Mesenchymal stem cell (in vitro differentiated cells and primary cell): ENCODE results near the gene DCTN1. TPM values are rescaled to one million over a fixed set of nuclear protein-coding genes. Genes with fewer than 3 reads are reported as not detected.

Experiments
- DNase-seq: peaks from one replicate; pipeline ENCODE4 v3.0.0-alpha.2; 2013
- H2AFZ ChIP-seq: one replicate; pipeline ENCODE4 v1.6.1; 2013; ENCODE audit warnings: low read depth, mild to moderate bottlenecking, control low read depth, inconsistent platforms, low read length, moderate library complexity
- H2AK5ac ChIP-seq: 2 replicates; pipeline ENCODE4 v1.6.1; 2013; ENCODE audit warnings: low read length, moderate library complexity, mild to moderate bottlenecking, inconsistent platforms; ENCODE audit not compliant: severe bottlenecking
- H2BK120ac ChIP-seq: one replicate; pipeline ENCODE4 v1.6.1; 2013; ENCODE audit warnings: low read depth, mild to moderate bottlenecking, inconsistent platforms, low read length, moderate library complexity
- H2BK12ac ChIP-seq, 2 experiments: one replicate each; pipeline ENCODE4 v1.6.1; 2013; ENCODE audit warnings: inconsistent platforms in 2 of 2, low read length in 2 of 2, mild to moderate bottlenecking in 2 of 2, moderate library complexity in 2 of 2, control low read depth in 1 of 2
- H2BK15ac ChIP-seq: one replicate; pipeline ENCODE4 v1.6.1; 2013; ENCODE audit warnings: mild to moderate bottlenecking, low read depth, inconsistent platforms; ENCODE audit not compliant: poor library complexity, severe bottlenecking
- H2BK5ac ChIP-seq: 2 replicates; pipeline ENCODE4 v1.6.1; 2013; ENCODE audit warnings: low read depth, mild to moderate bottlenecking, low read length, control low read depth, inconsistent platforms; ENCODE audit not compliant: poor library complexity, severe bottlenecking
- H3K14ac ChIP-seq, 2 experiments: one replicate each; pipeline ENCODE4 v1.6.1; 2013; ENCODE audit warnings: inconsistent platforms in 2 of 2, low read length in 2 of 2, control low read depth in 1 of 2, mild to moderate bottlenecking in 1 of 2, moderate library complexity in 1 of 2
- H3K18ac ChIP-seq, 2 experiments: one replicate each; pipeline ENCODE4 v1.6.1; 2013; ENCODE audit warnings: inconsistent platforms in 2 of 2, low read length in 2 of 2, control low read depth in 1 of 2, low read depth in 1 of 2, mild to moderate bottlenecking in 1 of 2
- H3K23ac ChIP-seq, 2 experiments: one replicate each; pipeline ENCODE4 v1.6.1; 2013; ENCODE audit warnings: inconsistent platforms in 2 of 2, low read length in 2 of 2, mild to moderate bottlenecking in 2 of 2, moderate library complexity in 2 of 2, control low read depth in 1 of 2
- H3K27ac ChIP-seq: 2 replicates; pipeline ENCODE4 v1.5.1; 2013; ENCODE audit warnings: mild to moderate bottlenecking, moderate library complexity, low read length, control low read depth, inconsistent platforms; ENCODE audit not compliant: poor library complexity, severe bottlenecking
- H3K27me3 ChIP-seq, 2 experiments: 2 replicates each; pipeline versions ENCODE4 v1.6.1 to v1.7.0; 2013; ENCODE audit warnings: low read length in 2 of 2, mild to moderate bottlenecking in 2 of 2, moderate library complexity in 2 of 2, control low read depth in 1 of 2, inconsistent platforms in 1 of 2; ENCODE audit not compliant: control insufficient read depth in 1 of 2, insufficient read depth in 1 of 2
- H3K36me3 ChIP-seq, 2 experiments: 2 replicates each; pipeline versions ENCODE4 v1.6.1 to v1.7.0; 2013; ENCODE audit warnings: low read length in 2 of 2, control low read depth in 1 of 2, inconsistent platforms in 1 of 2, low read depth in 1 of 2, mild to moderate bottlenecking in 1 of 2; ENCODE audit not compliant: insufficient read depth in 2 of 2, control insufficient read depth in 1 of 2
- H3K4ac ChIP-seq, 2 experiments: one replicate each; pipeline ENCODE4 v1.6.1; 2013; ENCODE audit warnings: inconsistent platforms in 2 of 2, low read length in 2 of 2, mild to moderate bottlenecking in 2 of 2, moderate library complexity in 2 of 2, control low read depth in 1 of 2, low read depth in 1 of 2
- H3K4me1 ChIP-seq: 2 replicates; pipeline ENCODE4 v1.6.1; 2013; ENCODE audit warnings: low read depth, low read length, control low read depth; ENCODE audit not compliant: control insufficient read depth, insufficient read depth
- H3K4me2 ChIP-seq: 2 replicates; pipeline ENCODE4 v1.6.1; 2013; ENCODE audit warnings: low read length, mild to moderate bottlenecking, inconsistent platforms; ENCODE audit not compliant: poor library complexity, severe bottlenecking
- H3K4me3 ChIP-seq, 2 experiments: 2 replicates each; pipeline versions ENCODE4 v1.5.1 to v1.7.0; 2013; ENCODE audit warnings: low read length in 2 of 2, mild to moderate bottlenecking in 2 of 2, control low read depth in 1 of 2, low read depth in 1 of 2; ENCODE audit not compliant: insufficient read depth in 1 of 2
- H3K79me1 ChIP-seq: replicated peaks from 2 replicates; pipeline ENCODE4 v1.6.1; 2013; ENCODE audit warnings: mild to moderate bottlenecking, control low read depth, low read length, inconsistent platforms; ENCODE audit not compliant: poor library complexity, severe bottlenecking
- H3K9ac ChIP-seq: 2 replicates; pipeline ENCODE4 v1.7.0; 2013; ENCODE audit warnings: mild to moderate bottlenecking, low read length, moderate library complexity
- H3K9me3 ChIP-seq: 2 replicates; pipeline ENCODE4 v1.7.0; 2013; ENCODE audit warnings: mild to moderate bottlenecking, low read length; ENCODE audit not compliant: control insufficient read depth
- H4K8ac ChIP-seq: one replicate; pipeline ENCODE4 v1.6.1; 2013; ENCODE audit warnings: inconsistent platforms, mild to moderate bottlenecking, low read length, moderate library complexity
- H4K91ac ChIP-seq: one replicate; pipeline ENCODE4 v1.6.1; 2013; ENCODE audit warnings: mild to moderate bottlenecking, low read length, inconsistent platforms
- WGBS: methylation state at CpG from one replicate; pipeline ENCODE4 v1.1.7; 2013; ENCODE audit warnings: mixed read lengths; 5-methylcytosine and 5-hydroxymethylcytosine counted together
- small RNA-seq: library from polyadenylated mRNA; stranded (forward); fragments of <200 nt; extraction: miRNeasy Mini kit (QIAGEN cat#:217004); gene quantifications from one replicate; pipeline ENCODE3, GENCODE V24; 2013; ENCODE audit warnings: low read depth

The DCTN1 gene

DNA sequence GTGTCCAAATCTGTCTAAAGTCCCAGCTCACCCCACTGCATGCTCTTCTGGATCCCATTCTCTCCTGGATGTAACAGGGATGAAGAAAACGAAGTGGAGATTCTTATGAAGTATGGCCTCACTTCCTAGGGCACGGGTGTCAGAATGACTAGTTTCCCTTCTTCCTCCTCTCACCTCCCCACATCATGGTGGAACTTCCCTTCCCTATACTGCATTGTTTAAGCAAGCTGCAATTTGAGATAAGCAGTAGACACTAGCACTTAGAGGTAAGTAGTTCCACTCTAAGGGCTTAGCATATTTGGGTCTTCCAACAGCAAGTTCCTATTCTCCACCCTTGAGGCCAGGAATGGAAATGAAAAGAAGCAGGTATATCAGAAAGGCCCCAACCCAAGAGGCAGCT, 66.6 kb downstream of the DCTN1 start:
- Histone ChIP-seq H3K9me3 (no peaks in the 10 kb centered on the region), H2BK5ac (no peak overlapping the region), H3K27me3 (peaks cover 0 to 8% of the 10 kb centered on the region in 2 experiments), H2BK120ac (no peak overlapping the region), H2BK12ac (no peak overlapping the region), H3K79me1 (no peaks in the 10 kb centered on the region), H3K4me2 (no peak overlapping the region), H3K4me3 (no peak overlapping the region), H2AK5ac (no peak overlapping the region), H3K18ac (no peak overlapping the region), H3K36me3 (no peaks in the 10 kb centered on the region), H3K9ac (no peak overlapping the region), H4K8ac (no peak overlapping the region), H2AFZ (no peak overlapping the region), H4K91ac (no peak overlapping the region), H2BK15ac (no peak overlapping the region), H3K4me1 (no peaks in the 10 kb centered on the region), H3K23ac (no peak overlapping the region), H3K27ac (no peak overlapping the region), H3K14ac (no peak overlapping the region), H3K4ac (no peak overlapping the region)
- no peak for DNase-seq
- no CpG with 5 or more reads among the region's 2 CpGs for WGBS

DNA sequence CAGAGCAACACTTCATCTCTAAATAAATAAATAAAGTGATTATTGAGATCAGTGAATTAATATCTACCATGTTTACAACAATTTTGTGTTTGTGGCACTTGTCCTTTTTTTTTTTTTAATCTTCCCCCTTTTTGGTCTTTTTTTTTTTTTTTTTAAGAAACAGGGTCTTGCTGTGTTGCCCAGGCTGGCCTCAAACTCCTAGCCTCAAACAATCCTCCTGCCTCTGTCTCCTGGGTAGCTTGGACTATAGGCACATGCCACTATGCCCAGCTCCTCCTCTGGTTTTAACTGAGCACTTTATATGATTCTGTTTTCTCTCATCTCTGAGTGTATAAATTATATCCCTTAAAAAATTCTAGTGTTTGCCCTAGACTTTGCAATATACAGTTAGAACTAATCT, 67.2 kb downstream of the DCTN1 start:
- H3K4me3 ChIP-seq, result no peak overlapping the region
- no peak overlapping the region for H2BK12ac ChIP-seq
- no peak for DNase-seq
- H3K9ac ChIP-seq, result no peak overlapping the region
- H3K27me3 ChIP-seq, result peaks cover 0 to 11% of the 10 kb centered on the region in 2 experiments
- H3K36me3 ChIP-seq, result no peaks in the 10 kb centered on the region
- no peak overlapping the region for H2BK15ac ChIP-seq
- H2BK5ac ChIP-seq, result no peak overlapping the region
- H2AFZ ChIP-seq, result no peak overlapping the region
- H3K9me3 ChIP-seq, result no peaks in the 10 kb centered on the region
- no peak overlapping the region for H3K27ac ChIP-seq
- no peak overlapping the region for H2BK120ac ChIP-seq
- H3K18ac ChIP-seq, result no peak overlapping the region
- H3K23ac ChIP-seq, result no peak overlapping the region
- no peak overlapping the region for H4K91ac ChIP-seq
- no peak overlapping the region for H3K4ac ChIP-seq
- H3K4me2 ChIP-seq, result no peak overlapping the region
- H4K8ac ChIP-seq, result no peak overlapping the region
- no peak overlapping the region for H2AK5ac ChIP-seq
- H3K79me1 ChIP-seq, result no peaks in the 10 kb centered on the region
- no peaks in the 10 kb centered on the region for H3K4me1 ChIP-seq
- H3K14ac ChIP-seq, result no peak overlapping the region

Small RNA genes within 50 kb of the gene (small RNA-seq; reads per million reads assigned to genes)
- gene RNU6-542P (not detected), gene TAF13P2 (not detected)
